Fibroblast of villous mesenchyme (primary cell): ENCODE data around the gene ST6GALNAC3. TPM values are rescaled to one million over a fixed set of nuclear protein-coding genes. Genes with fewer than 3 reads are reported as not detected.
"Not testable (repeated sequence)": the region's sequence is repeated elsewhere in the genome, so short reads cannot be mapped to it uniquely, and the experiment has no call there.

ENCODE experiments used
- DNase-seq: peaks from one replicate; pipeline ENCODE4 v3.0.0-alpha.2; 2010; ENCODE audit warnings: low read depth
- H3K4me3 ChIP-seq: 2 replicates; pipeline ENCODE4 v1.5.1; 2011; ENCODE audit warnings: low read depth, mild to moderate bottlenecking, low read length
- CTCF ChIP-seq: IDR thresholded peaks from 2 replicates; pipeline ENCODE4 v1.5.1; 2012; ENCODE audit warnings: low read depth, mild to moderate bottlenecking, low read length; ENCODE audit not compliant: insufficient read depth
- total RNA-seq: library from RNA; depleted of rRNA; stranded (reverse); fragments of >200 nt; gene quantifications from 2 replicates; pipeline ENCODE4 v1.2.3, GENCODE V29; 2012

Gene ST6GALNAC3
- total RNA-seq, 1 donor, result 1.3 TPM

- no peak for TF ChIP-seq CTCF
- DNase-seq, result no peak
- no peak overlapping the region for H3K4me3 ChIP-seq
Observed at GRCh38 chr1:76640723-76641122, 566.2 kb downstream of the ST6GALNAC3 start.

GRCh38 chr1:76644139-76644538 lies 569.6 kb downstream of the ST6GALNAC3 start:
- no peak overlapping the region for H3K4me3 ChIP-seq
- no peak for DNase-seq
- no peak for TF ChIP-seq CTCF

GRCh38 chr1:76652860-76653259 lies 578.3 kb downstream of the ST6GALNAC3 start:
- not testable (repeated sequence) for H3K4me3 ChIP-seq, DNase-seq

- DNase-seq, result no peak
- H3K4me3 ChIP-seq, result no peak overlapping the region
- TF ChIP-seq CTCF, result no peak
Observed at GRCh38 chr1:76657623-76658022, 583.1 kb downstream of the ST6GALNAC3 start.

- TF ChIP-seq CTCF, result no peak
- no peak for DNase-seq
Observed at GRCh38 chr1:76659171-76659940, 584.8 kb downstream of the ST6GALNAC3 start.

GRCh38 chr1:76661531-76661930 lies 587.0 kb downstream of the ST6GALNAC3 start:
- DNase-seq, result no peak
- no peak for TF ChIP-seq CTCF

More at GRCh38 chr1:76659171-76659940, 584.8 kb downstream of the ST6GALNAC3 start:
- no peak overlapping the region for H3K4me3 ChIP-seq

GRCh38 chr1:76666499-76666898 lies 592.0 kb downstream of the ST6GALNAC3 start:
- TF ChIP-seq CTCF, result no peak
- no peak for DNase-seq
- H3K4me3 ChIP-seq, result no peak overlapping the region

More at GRCh38 chr1:76661531-76661930, 587.0 kb downstream of the ST6GALNAC3 start:
- H3K4me3 ChIP-seq, result no peak overlapping the region
